Left ventricle myocardium inferior (tissue), 1 donor: ENCODE data around the gene ATP6V1A. TPM values are rescaled to one million over a fixed set of nuclear protein-coding genes. Genes with fewer than 3 reads are reported as not detected.

Experiments
- DNase-seq: peaks from one replicate; pipeline ENCODE4 v3.0.0-alpha.2; 2020
- H3K27ac ChIP-seq: fragments of 200-600 bp; replicated peaks from 2 replicates; pipeline ENCODE4 v1.8.0; 2021
- H3K27me3 ChIP-seq: fragments of 200-600 bp; 2 replicates; pipeline ENCODE4 v1.8.0; 2021; ENCODE audit warnings: low read depth
- H3K36me3 ChIP-seq: fragments of 200-600 bp; 2 replicates; pipeline ENCODE4 v1.8.0; 2021
- H3K4me1 ChIP-seq: fragments of 200-600 bp; 2 replicates; pipeline ENCODE4 v1.8.0; 2021
- H3K4me3 ChIP-seq: fragments of 200-600 bp; 2 replicates; pipeline ENCODE4 v1.8.0; 2021; ENCODE audit warnings: mild to moderate bottlenecking, moderate library complexity
- H3K9me3 ChIP-seq: fragments of 200-600 bp; replicated peaks from 2 replicates; pipeline ENCODE4 v1.8.0; 2021
- CTCF ChIP-seq: fragments of 200-600 bp; IDR thresholded peaks from 2 replicates; pipeline ENCODE4 v1.8.0; 2021; ENCODE audit warnings: antibody characterized with exemption, mild to moderate bottlenecking, borderline replicate concordance
- intact Hi-C: fragments of 100-400 bp; cut with micrococcal nuclease; formaldehyde crosslinking; loops from one replicate; pipeline ENCODE4 v1.11.0; 2022
- total RNA-seq: library from RNA; stranded (reverse); fragmentation: NEBNext Ultra II Directional; extraction: Animal tissue kit (Norgen Biotek cat#: 25700); gene quantifications from one replicate; pipeline ENCODE4 v1.2.1, GENCODE V29; 2021
- donor health status: DM: no; HTN: yes; CAD: no; lungs with severe emphysema.

Gene ATP6V1A
- total RNA-seq, 1 donor from 2014 or later: 21.4 TPM

DNA sequence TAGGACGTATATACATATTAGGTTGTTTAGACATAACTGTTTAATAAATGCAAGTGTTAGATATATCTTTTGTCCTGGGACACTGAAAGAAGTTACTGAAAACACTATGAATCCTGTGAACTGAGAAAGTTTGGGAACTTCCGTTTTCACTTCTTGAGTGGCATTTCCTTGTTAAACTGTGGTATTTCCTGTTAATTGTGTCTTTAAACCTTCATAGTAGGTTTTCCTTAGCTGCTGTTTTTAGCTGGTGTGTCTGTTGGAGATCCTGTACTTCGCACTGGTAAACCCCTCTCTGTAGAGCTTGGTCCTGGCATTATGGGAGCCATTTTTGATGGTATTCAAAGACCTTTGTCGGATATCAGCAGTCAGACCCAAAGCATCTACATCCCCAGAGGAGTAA, 37.1 kb downstream of the ATP6V1A start:
- no peak for TF ChIP-seq CTCF
- DNase-seq: no peak
- Histone ChIP-seq H3K27ac (peak overlapping the region; percentile 59), H3K4me1 (peaks cover 30% of the 10 kb centered on the region), H3K4me3 (no peak overlapping the region), H3K27me3 (no peaks in the 10 kb centered on the region), H3K36me3 (peaks cover 40% of the 10 kb centered on the region), H3K9me3 (no peaks in the 10 kb centered on the region)
- intact Hi-C loops: no loop called here

- no peaks in the 10 kb centered on the region for H3K27me3 ChIP-seq
- no peak for DNase-seq
- peaks cover 93% of the 10 kb centered on the region for H3K36me3 ChIP-seq
- H3K4me1 ChIP-seq: no peaks in the 10 kb centered on the region
- no peak overlapping the region for H3K27ac ChIP-seq
- intact Hi-C loops: no loop called here
- no peaks in the 10 kb centered on the region for H3K9me3 ChIP-seq
- no peak overlapping the region for H3K4me3 ChIP-seq
- TF ChIP-seq CTCF: no peak
Observed at GRCh38 chr3:113791381-113791780, 44.5 kb downstream of the ATP6V1A start.

- Histone ChIP-seq H3K4me1 (no peaks in the 10 kb centered on the region), H3K4me3 (no peak overlapping the region), H3K36me3 (peaks cover 91% of the 10 kb centered on the region), H3K27ac (no peak overlapping the region), H3K27me3 (no peaks in the 10 kb centered on the region), H3K9me3 (no peaks in the 10 kb centered on the region)
- no peak for TF ChIP-seq CTCF
- no peak for DNase-seq
- intact Hi-C loops: no loop called here
Observed at GRCh38 chr3:113794526-113794925, 47.7 kb downstream of the ATP6V1A start.

- TF ChIP-seq CTCF: no peak
- peaks cover 92% of the 10 kb centered on the region for H3K36me3 ChIP-seq
- intact Hi-C loops: no loop called here
- no peaks in the 10 kb centered on the region for H3K27me3 ChIP-seq
- no peaks in the 10 kb centered on the region for H3K4me1 ChIP-seq
- H3K27ac ChIP-seq: no peak overlapping the region
- no peaks in the 10 kb centered on the region for H3K9me3 ChIP-seq
- no peak for DNase-seq
- H3K4me3 ChIP-seq: no peak overlapping the region
Observed at GRCh38 chr3:113795693-113796092, 48.9 kb downstream of the ATP6V1A start.

DNA sequence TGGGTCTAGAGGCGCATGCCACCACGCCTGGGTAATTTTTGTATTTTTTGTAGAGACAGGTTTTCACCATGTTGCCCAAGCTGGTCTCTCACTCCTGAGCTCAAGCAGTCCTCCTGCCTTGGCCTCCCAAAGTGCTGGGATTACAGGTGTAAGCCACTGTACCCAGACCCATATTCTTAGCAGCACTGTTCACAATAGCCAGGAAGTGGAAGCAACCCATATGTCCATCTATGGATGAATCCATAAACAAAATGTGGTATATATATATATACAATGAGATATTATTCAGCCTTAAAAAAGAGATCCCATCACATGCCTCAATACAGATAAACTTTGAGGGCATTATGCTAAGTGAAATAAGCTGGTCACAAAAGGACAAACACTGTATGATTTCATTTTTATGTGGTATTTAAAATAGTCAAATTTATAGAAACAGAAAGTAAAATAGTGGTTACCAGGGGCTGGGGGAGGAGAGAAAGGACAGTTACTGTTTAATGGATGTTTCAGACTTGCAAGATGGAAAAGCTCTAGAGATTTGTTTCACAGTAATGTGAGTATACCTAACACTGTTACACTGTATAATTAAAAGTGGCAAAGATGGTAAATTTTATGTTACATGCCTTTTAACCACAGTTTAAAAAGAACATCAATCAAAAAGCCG, 56.1 kb downstream of the ATP6V1A start:
- intact Hi-C loops: no loop called here
- Histone ChIP-seq H3K4me1 (no peaks in the 10 kb centered on the region), H3K36me3 (peaks cover 100% of the 10 kb centered on the region), H3K27me3 (no peaks in the 10 kb centered on the region), H3K27ac (no peak overlapping the region), H3K9me3 (no peaks in the 10 kb centered on the region), H3K4me3 (no peak overlapping the region)
- no peak for DNase-seq
- no peak for TF ChIP-seq CTCF
